Gastroesophageal sphincter (tissue), 2 donors: Measurements from ENCODE around the gene OSGIN1.

Source experiments
- EP300 ChIP-seq: sonication (generic); formaldehyde crosslinking; IDR thresholded peaks from one replicate; pipeline ENCODE4 v1.6.1; 2017; ENCODE audit warnings: antibody characterized with exemption, mild to moderate bottlenecking
- POLR2AphosphoS5 ChIP-seq: sonication (generic); formaldehyde crosslinking; IDR thresholded peaks from one replicate; pipeline ENCODE4 v1.6.1; 2017; ENCODE audit warnings: antibody characterized with exemption

GRCh38 chr16:83903751-83904150 lies 49.3 kb upstream of the OSGIN1 start:
- TF ChIP-seq POLR2AphosphoS5 (peak; percentile 57), EP300 (no peak)
